DND-41 (cell line): ENCODE measurements around the gene MED12L.

Experiments
- ATAC-seq: fragments of 200-7000 bp; cut with Tn5 transposase; 3 replicates; pipeline ENCODE4 v1.9.1; 2021; ENCODE audit warnings: low read depth; ENCODE audit not compliant: insufficient read depth
- DNase-seq: peaks from one replicate; pipeline ENCODE4 v3.0.0-alpha.2; 2020
- H2AFZ ChIP-seq: 2 replicates; pipeline ENCODE4 v1.6.0; 2012; ENCODE audit warnings: low read depth, low read length
- H3K27ac ChIP-seq: 2 replicates; pipeline ENCODE4 v1.5.1; 2012; ENCODE audit warnings: low read length, inconsistent platforms
- H3K27me3 ChIP-seq: fragments of 200-600 bp; sonication (generic); 2 replicates; pipeline ENCODE4 v1.6.0; 2012; ENCODE audit warnings: low read length, mild to moderate bottlenecking, inconsistent platforms; ENCODE audit not compliant: insufficient read depth, poor library complexity
- H3K36me3 ChIP-seq: 2 replicates; pipeline ENCODE4 v1.5.1; 2012; ENCODE audit warnings: low read length, inconsistent platforms; ENCODE audit not compliant: insufficient read depth
- H3K4me1 ChIP-seq: 2 replicates; pipeline ENCODE4 v1.5.1; 2012; ENCODE audit warnings: mild to moderate bottlenecking, low read length; ENCODE audit not compliant: insufficient read depth
- H3K4me2 ChIP-seq: 2 replicates; pipeline ENCODE4 v1.6.0; 2012; ENCODE audit warnings: mild to moderate bottlenecking, moderate library complexity, low read length, inconsistent platforms; ENCODE audit not compliant: insufficient read depth
- H3K4me3 ChIP-seq, 2 experiments: fragments of 200-600 bp in 1 of 2; shearing (Covaris generic) in 1 of 2; 2 replicates each; pipeline ENCODE4 v1.5.1; 2012 to 2016; ENCODE audit warnings: inconsistent platforms in 2 of 2, low read length in 2 of 2, mild to moderate bottlenecking in 2 of 2, low read depth in 1 of 2, moderate library complexity in 1 of 2
- H3K79me2 ChIP-seq: 2 replicates; pipeline ENCODE4 v1.6.0; 2012; ENCODE audit warnings: low read length, inconsistent platforms; ENCODE audit not compliant: insufficient read depth
- H3K9ac ChIP-seq: 2 replicates; pipeline ENCODE4 v1.6.0; 2012; ENCODE audit warnings: low read depth, mild to moderate bottlenecking, inconsistent platforms, low read length, moderate library complexity
- H3K9me3 ChIP-seq: 2 replicates; pipeline ENCODE4 v1.5.1; 2012; ENCODE audit warnings: low read length, moderate library complexity, mild to moderate bottlenecking, inconsistent platforms; ENCODE audit not compliant: insufficient read depth, severe bottlenecking
- H4K20me1 ChIP-seq: 2 replicates; pipeline ENCODE4 v1.6.0; 2012; ENCODE audit warnings: low read length; ENCODE audit not compliant: insufficient read depth
- CTCF ChIP-seq: IDR thresholded peaks from 2 replicates; pipeline ENCODE4 v1.5.1; 2012; ENCODE audit warnings: borderline replicate concordance, low read length, moderate library complexity, mild to moderate bottlenecking; ENCODE audit not compliant: poor library complexity, severe bottlenecking; ENCODE audit errors: extremely low read depth
- EZH2 ChIP-seq: IDR thresholded peaks from 3 replicates; pipeline ENCODE4 v1.6.1; 2012; ENCODE audit warnings: borderline replicate concordance, low read depth, mild to moderate bottlenecking, moderate library complexity, low read length, inconsistent platforms; ENCODE audit not compliant: severe bottlenecking

MED12L gene

GRCh38 chr3:151152455-151153079 lies 67.1 kb downstream of the MED12L start:
- no peak overlapping the region for H2AFZ ChIP-seq
- no peak overlapping the region for H3K27ac ChIP-seq
- H3K79me2 ChIP-seq: no peaks in the 10 kb centered on the region
- no peaks in the 10 kb centered on the region for H3K36me3 ChIP-seq
- DNase-seq (no peak), ATAC-seq (no peak)
- no peaks in the 10 kb centered on the region for H3K9me3 ChIP-seq
- no peaks in the 10 kb centered on the region for H3K4me1 ChIP-seq
- TF ChIP-seq EZH2 (no peak), CTCF (no peak)
- no peak overlapping the region for H3K4me2 ChIP-seq
- no peaks in the 10 kb centered on the region for H4K20me1 ChIP-seq
- H3K4me3 ChIP-seq: no peak overlapping the region
- H3K27me3 ChIP-seq: no peaks in the 10 kb centered on the region
- H3K9ac ChIP-seq: no peak overlapping the region

GRCh38 chr3:151154566-151154965 lies 69.1 kb downstream of the MED12L start:
- Histone ChIP-seq H3K36me3 (peaks cover 3% of the 10 kb centered on the region; the same call in 1 of the 2 replicates), H3K27ac (no peak overlapping the region), H3K79me2 (no peaks in the 10 kb centered on the region), H4K20me1 (no peaks in the 10 kb centered on the region), H3K4me1 (no peaks in the 10 kb centered on the region), H3K9ac (no peak overlapping the region), H3K27me3 (no peaks in the 10 kb centered on the region), H3K4me2 (no peak overlapping the region), H2AFZ (no peak overlapping the region), H3K9me3 (no peaks in the 10 kb centered on the region), H3K4me3 (no peak overlapping the region)
- no peak for TF ChIP-seq CTCF
- no peak for TF ChIP-seq EZH2
- DNase-seq (no peak), ATAC-seq (no peak)

GRCh38 chr3:151155409-151156128 lies 70.1 kb downstream of the MED12L start:
- Histone ChIP-seq H3K9me3 (no peaks in the 10 kb centered on the region), H3K36me3 (peaks cover 5% of the 10 kb centered on the region; the same call in 1 of the 2 replicates), H3K79me2 (no peaks in the 10 kb centered on the region), H4K20me1 (no peaks in the 10 kb centered on the region), H3K4me1 (no peaks in the 10 kb centered on the region), H2AFZ (no peak overlapping the region), H3K27ac (no peak overlapping the region), H3K9ac (no peak overlapping the region), H3K4me2 (no peak overlapping the region), H3K27me3 (no peaks in the 10 kb centered on the region), H3K4me3 (no peak overlapping the region)
- no peak for ATAC-seq
- DNase-seq: no peak
- no peak for TF ChIP-seq EZH2
- TF ChIP-seq CTCF: no peak
